H1 (cell line): ENCODE measurements around the gene VASP. TPM values are rescaled to one million over a fixed set of nuclear protein-coding genes. Genes with fewer than 3 reads are reported as not detected.

Experiments used
- CTCF ChIA-PET: fragments of 300-600 bp; sonication (Branson Sonifier 250); formaldehyde crosslinking; loops from one replicate; lab custom pipeline; 2021; ENCODE audit not compliant: partially characterized antibody; lab: Charles Lee
- POLR2A ChIA-PET: fragments of 300-600 bp; sonication (Branson Sonifier 250); formaldehyde crosslinking; loops from one replicate; lab custom pipeline; 2021; ENCODE audit warnings: inconsistent platforms; ENCODE audit not compliant: partially characterized antibody; lab: Charles Lee
- DNase-seq, 2 experiments: peaks; one replicate each; pipeline versions ENCODE4 v3.0.0 to v3.0.0-alpha.2; 2010 to 2022; ENCODE audit warnings: low spot score in 2 of 2, low read depth in 1 of 2, mixed read lengths in 1 of 2
- FAIRE-seq: peaks from 2 replicates; lab custom pipeline; 2011; peaks lifted over from hg19 to GRCh38; lab: Jason Lieb, UNC
- H2AFZ ChIP-seq: 2 replicates; pipeline ENCODE4 v1.8.1; 2012; ENCODE audit warnings: low read length, inconsistent platforms
- H2AK5ac ChIP-seq: 2 replicates; pipeline ENCODE4 v1.6.1; 2013; ENCODE audit warnings: low read depth, low read length
- H2BK120ac ChIP-seq: replicated peaks from 2 replicates; pipeline ENCODE3; 2013; ENCODE audit warnings: low read depth, low read length, inconsistent platforms
- H2BK12ac ChIP-seq: 2 replicates; pipeline ENCODE4 v1.6.1; 2013; ENCODE audit warnings: low read depth, low read length
- H2BK15ac ChIP-seq: 2 replicates; pipeline ENCODE4 v1.6.1; 2013; ENCODE audit warnings: low read length
- H2BK20ac ChIP-seq: 2 replicates; pipeline ENCODE4 v1.6.1; 2013; ENCODE audit warnings: low read length
- H2BK5ac ChIP-seq: 2 replicates; pipeline ENCODE4 v1.6.1; 2013; ENCODE audit warnings: low read depth, low read length
- H3K14ac ChIP-seq: 2 replicates; pipeline ENCODE4 v1.6.1; 2013; ENCODE audit warnings: inconsistent platforms; ENCODE audit not compliant: insufficient read length
- H3K18ac ChIP-seq: 2 replicates; pipeline ENCODE4 v1.6.1; 2013; ENCODE audit warnings: low read length; ENCODE audit errors: extremely low read depth
- H3K23ac ChIP-seq: 2 replicates; pipeline ENCODE4 v1.6.1; 2013; ENCODE audit warnings: inconsistent platforms; ENCODE audit not compliant: insufficient read length
- H3K23me2 ChIP-seq: 2 replicates; pipeline ENCODE4 v1.6.1; 2013; ENCODE audit warnings: low read depth, low read length
- H3K27ac ChIP-seq: 2 replicates; pipeline ENCODE4 v1.6.1; 2011; ENCODE audit warnings: low read depth, low read length, inconsistent platforms
- H3K27me3 ChIP-seq, 4 experiments: replicated peaks in 1 of 4; 1 replicate in 1 of 4; 2 replicates in 3 of 4; pipeline versions ENCODE4 v1.6.1 to v1.8.1; 2011 to 2013; ENCODE audit warnings: low read length in 3 of 4, mild to moderate bottlenecking in 3 of 4, inconsistent platforms in 2 of 4, mixed read lengths in 2 of 4, moderate library complexity in 1 of 4; ENCODE audit not compliant: control insufficient read depth in 3 of 4, insufficient read depth in 3 of 4; ENCODE audit errors: extremely low read depth in 1 of 4
- H3K36me3 ChIP-seq, 4 experiments: 2 replicates each; pipeline versions ENCODE4 v1.6.1 to v1.8.1; 2011 to 2013; ENCODE audit warnings: mild to moderate bottlenecking in 4 of 4, low read length in 3 of 4, moderate library complexity in 2 of 4, control low read depth in 1 of 4, inconsistent platforms in 1 of 4; ENCODE audit not compliant: insufficient read depth in 4 of 4, control insufficient read depth in 2 of 4
- H3K4ac ChIP-seq: replicated peaks from 2 replicates; pipeline ENCODE3; 2013; ENCODE audit warnings: low read length, low read depth, mixed read lengths, inconsistent platforms; ENCODE audit not compliant: insufficient read length
- H3K4me1 ChIP-seq, 4 experiments: replicated peaks in 1 of 4; 1 replicate in 1 of 4; 2 replicates in 3 of 4; pipeline versions ENCODE4 v1.6.1 to v1.8.1; 2011 to 2013; ENCODE audit warnings: low read length in 3 of 4, inconsistent platforms in 2 of 4, mixed read lengths in 1 of 4; ENCODE audit not compliant: insufficient read depth in 4 of 4, control insufficient read depth in 3 of 4
- H3K4me2 ChIP-seq, 2 experiments: 2 replicates each; pipeline versions ENCODE4 v1.6.1 to v1.8.1; 2011 to 2013; ENCODE audit warnings: low read depth in 2 of 2, low read length in 2 of 2, control low read depth in 1 of 2, inconsistent platforms in 1 of 2, mild to moderate bottlenecking in 1 of 2; ENCODE audit not compliant: insufficient read depth in 1 of 2
- H3K4me3 ChIP-seq, 4 experiments: fragments of 200-600, 300-600 bp in 1 of 4; sonication (generic), shearing (Covaris generic), sonication (Bioruptor Twin) in 1 of 4; 2 replicates each; pipeline versions ENCODE4 v1.5.1 to v1.8.1; 2011 to 2016; ENCODE audit warnings: low read length in 4 of 4, low read depth in 3 of 4, control low read depth in 2 of 4, inconsistent platforms in 2 of 4, mild to moderate bottlenecking in 2 of 4, mixed read lengths in 1 of 4, moderate library complexity in 1 of 4; ENCODE audit not compliant: insufficient read depth in 2 of 4; ENCODE audit errors: extremely low read depth in 1 of 4
- H3K56ac ChIP-seq: replicated peaks from 2 replicates; pipeline ENCODE3; 2013; ENCODE audit warnings: low read depth, mild to moderate bottlenecking, mixed read lengths, low read length, inconsistent platforms; ENCODE audit not compliant: insufficient read length
- H3K79me1 ChIP-seq: 2 replicates; pipeline ENCODE4 v1.6.1; 2013; ENCODE audit warnings: low read depth, low read length, control low read depth
- H3K79me2 ChIP-seq, 2 experiments: 2 replicates each; pipeline versions ENCODE4 v1.6.1 to v1.8.1; 2012 to 2013; ENCODE audit warnings: low read length in 2 of 2, mild to moderate bottlenecking in 2 of 2, inconsistent platforms in 1 of 2; ENCODE audit not compliant: insufficient read depth in 2 of 2, control insufficient read depth in 1 of 2
- H3K9ac ChIP-seq, 4 experiments: replicated peaks in 1 of 4; 1 replicate in 1 of 4; 2 replicates in 3 of 4; pipeline versions ENCODE4 v1.6.1 to v1.8.1; 2011 to 2013; ENCODE audit warnings: low read depth in 3 of 4, low read length in 3 of 4, control low read depth in 2 of 4, mild to moderate bottlenecking in 2 of 4, moderate library complexity in 2 of 4, inconsistent platforms in 1 of 4; ENCODE audit errors: extremely low read depth in 1 of 4
- H3K9me3 ChIP-seq, 2 experiments: 2 replicates each; pipeline versions ENCODE4 v1.6.1 to v1.8.1; 2012 to 2013; ENCODE audit warnings: mild to moderate bottlenecking in 2 of 2, moderate library complexity in 2 of 2, control low read depth in 1 of 2, inconsistent platforms in 1 of 2, low read depth in 1 of 2, low read length in 1 of 2, mixed read lengths in 1 of 2; ENCODE audit not compliant: insufficient read depth in 2 of 2
- H4K20me1 ChIP-seq, 2 experiments: replicated peaks in 1 of 2; 2 replicates each; pipeline versions ENCODE3 to v1.8.1; 2011 to 2013; ENCODE audit warnings: inconsistent platforms in 2 of 2, low read length in 2 of 2, mild to moderate bottlenecking in 1 of 2; ENCODE audit not compliant: insufficient read depth in 2 of 2, control insufficient read depth in 1 of 2
- H4K5ac ChIP-seq: 2 replicates; pipeline ENCODE4 v1.6.1; 2013; ENCODE audit warnings: low read length, low read depth, mixed read lengths, inconsistent platforms; ENCODE audit not compliant: insufficient read length
- H4K8ac ChIP-seq: 2 replicates; pipeline ENCODE4 v1.8.0; 2013; ENCODE audit warnings: mild to moderate bottlenecking, moderate library complexity, low read length, inconsistent platforms; ENCODE audit not compliant: insufficient read depth; ENCODE audit errors: extremely low read depth
- H4K91ac ChIP-seq: replicated peaks from 2 replicates; pipeline ENCODE3; 2013; ENCODE audit warnings: low read length, mixed read lengths, inconsistent platforms; ENCODE audit not compliant: insufficient read length
- BCL11A ChIP-seq, 2 experiments: IDR thresholded peaks; one replicate each; pipeline ENCODE4 v1.6.1; 2011; ENCODE audit warnings: low read depth in 2 of 2, low read length in 2 of 2, mild to moderate bottlenecking in 2 of 2
- GABPA ChIP-seq: IDR thresholded peaks from 2 replicates; pipeline ENCODE4 v1.6.1; 2011; ENCODE audit warnings: mild to moderate bottlenecking, low read length, moderate library complexity, borderline replicate concordance; ENCODE audit not compliant: insufficient read depth
- SIN3A ChIP-seq, 2 experiments: IDR thresholded peaks in 1 of 2; conservative IDR thresholded peaks in 1 of 2; 2 replicates each; pipeline ENCODE4 v1.6.1; 2011 to 2012; ENCODE audit warnings: low read length in 2 of 2, improper control_type of control experiment in 1 of 2, low read depth in 1 of 2, mild to moderate bottlenecking in 1 of 2
- SRF ChIP-seq: IDR thresholded peaks from 2 replicates; pipeline ENCODE4 v1.6.1; 2011; ENCODE audit warnings: mild to moderate bottlenecking, low read depth, low read length, moderate library complexity
- WGBS, 2 experiments: shearing (Covaris generic) in 1 of 2; methylation state at CpG; one replicate each; pipeline versions ENCODE4 v1.1.6 to v1.1.7; 2013 to 2015; ENCODE audit warnings: low lambda C conversion rate in 2 of 2, mixed read lengths in 2 of 2, inconsistent platforms in 1 of 2, low coverage in 1 of 2, missing lambda C conversion rate in 1 of 2; ENCODE audit not compliant: insufficient replicate concordance in 2 of 2, insufficient coverage in 1 of 2, insufficient read length in 1 of 2; ENCODE audit errors: extremely low coverage in 1 of 2, missing lambda C conversion rate in 1 of 2; 5-methylcytosine and 5-hydroxymethylcytosine counted together
- polyA plus RNA-seq, 7 experiments: library from polyadenylated mRNA; depleted of rRNA in 3 of 7; stranded (reverse) in 5 of 7; unstranded in 2 of 7; fragments of >200 nt in 5 of 7; fragments of 200-250 nt in 2 of 7; gene quantifications; 1 replicate in 5 of 7; 2 replicates in 1 of 7; 4 replicates in 1 of 7; pipeline versions ENCODE4 v1.2.1 to v1.2.3, GENCODE V29; 2011 to 2013; ENCODE audit warnings: missing spikeins in 2 of 7, mixed read lengths in 2 of 7
- total RNA-seq: library from RNA; stranded (reverse); fragmentation: NEBNext Ultra II Directional; extraction: Animal tissue kit (Norgen Biotek cat#: 25700); gene quantifications from 2 replicates; pipeline ENCODE4 v1.2.1, GENCODE V29; 2021

The VASP gene
- total and polyA plus RNA-seq, 2 of the 8 experiments (the other 6 are each of a cell fraction or from before 2014, with no cell fraction given) = 89.7 to 135 TPM

GRCh38 chr19:45460807-45461347 is 46.4 kb upstream of the VASP start:
- Histone ChIP-seq H3K14ac (no peak overlapping the region), H2BK5ac (no peak overlapping the region), H3K36me3 (no peaks in the 10 kb centered on the region), H4K91ac (no peak overlapping the region), H3K4ac (no peak overlapping the region), H3K56ac (no peak overlapping the region), H3K9ac (peak overlapping the region in 1 of 4 experiments; percentile 11; a peak in 2 of 7 replicates), H2BK20ac (no peak overlapping the region), H3K79me1 (no peaks in the 10 kb centered on the region; the same call in 1 of the 2 replicates), H3K4me2 (no peak overlapping the region), H2AK5ac (no peak overlapping the region), H3K4me3 (no peak overlapping the region), H3K4me1 (peaks cover 0 to 7% (median 4%) of the 10 kb centered on the region in 4 experiments; a peak in 5 of 7 replicates), H4K5ac (no peak overlapping the region), H3K23ac (no peak overlapping the region), H2BK15ac (no peak overlapping the region), H4K8ac (no peak overlapping the region), H2BK120ac (no peak overlapping the region), H4K20me1 (no peaks in the 10 kb centered on the region), H2BK12ac (no peak overlapping the region), H3K23me2 (no peaks in the 10 kb centered on the region), H3K27me3 (no peaks in the 10 kb centered on the region; a peak in 3 of 7 replicates), H3K9me3 (no peaks in the 10 kb centered on the region), H3K27ac (no peak overlapping the region), H3K79me2 (no peaks in the 10 kb centered on the region), H2AFZ (no peak overlapping the region), H3K18ac (no peak overlapping the region)
- no peak for TF ChIP-seq SIN3A (conservative IDR thresholded peaks at IDR 0.05 in 1 of 2, IDR thresholded peaks at IDR 0.05 in 1 of 2; ENCODE audit: low read depth in 1 of 2, low read length in 2 of 2)
- TF ChIP-seq SRF = no peak
- no peak for TF ChIP-seq BCL11A (IDR thresholded peaks at IDR 0.05; ENCODE audit: low read depth in 2 of 2, low read length in 2 of 2)
- TF ChIP-seq GABPA = no peak
- WGBS, 2 experiments = 78% methylated on average over 8 of the region's 8 CpGs; no CpG with 5 or more reads in 1 of the 2 experiments
- POLR2A ChIA-PET = interaction anchor here (0.6 to 2.1 kb wide), 3 partner anchors 9 to 43 kb away, joined by 3 to 11 read pairs (median 4); no protein-coding TSS in a partner anchor
- no peak for DNase-seq
- no peak for FAIRE-seq
- CTCF ChIA-PET = interaction anchor here (0.6 to 32.9 kb wide), 10 partner anchors 8 to 125 kb away, joined by 3 to 760 read pairs (median 4); partner anchors contain the start of gene ERCC1
